Liver (tissue), 3 donors: ENCODE measurements around the gene TSPEAR.

Experiments
- FOXA1 ChIP-seq: IDR thresholded peaks from 2 replicates; pipeline ENCODE4 v1.6.1; 2016; ENCODE audit warnings: antibody characterized with exemption
- HNF4G ChIP-seq: IDR thresholded peaks from 2 replicates; pipeline ENCODE4 v1.6.1; 2016; ENCODE audit warnings: antibody characterized with exemption
- JUND ChIP-seq, 2 donors: IDR thresholded peaks; 2 replicates each; pipeline ENCODE4 v1.6.1; 2016; ENCODE audit warnings: antibody characterized with exemption in 2 of 2
- RAD21 ChIP-seq, 2 donors: IDR thresholded peaks; 2 replicates each; pipeline ENCODE4 v1.6.1; 2016; ENCODE audit warnings: antibody characterized with exemption in 2 of 2, mild to moderate bottlenecking in 2 of 2
- RXRA ChIP-seq, 2 donors: IDR thresholded peaks; 2 replicates each; pipeline ENCODE4 v1.6.1; 2017 to 2018; ENCODE audit warnings: antibody characterized with exemption in 2 of 2, mild to moderate bottlenecking in 1 of 2
- SP1 ChIP-seq: IDR thresholded peaks from 2 replicates; pipeline ENCODE4 v1.6.1; 2018; ENCODE audit warnings: antibody characterized with exemption, mild to moderate bottlenecking
- TAF1 ChIP-seq: conservative IDR thresholded peaks from 2 replicates; pipeline ENCODE4 v1.6.1; 2016; ENCODE audit warnings: antibody characterized with exemption, mild to moderate bottlenecking
- YY1 ChIP-seq: IDR thresholded peaks from 2 replicates; pipeline ENCODE4 v1.6.1; 2016; ENCODE audit warnings: antibody characterized with exemption, mild to moderate bottlenecking
- TF ChIP-seq, protein P1 (sequence below): IDR thresholded peaks from 2 replicates; pipeline ENCODE4 v1.6.1; 2016; ENCODE audit warnings: antibody characterized with exemption
- TF ChIP-seq, protein P2 (sequence below): fragments of 150-350 bp; IDR thresholded peaks from 2 replicates; pipeline ENCODE4 v1.5.1; 2017; ENCODE audit warnings: improper control_type of control experiment, low read depth, low read length; ENCODE audit not compliant: missing input control
- TF ChIP-seq, protein P3 (sequence below): IDR thresholded peaks from 2 replicates; pipeline ENCODE4 v1.6.1; 2016; ENCODE audit warnings: antibody characterized with exemption
- TF ChIP-seq, protein P4 (sequence below): IDR thresholded peaks from 2 replicates; pipeline ENCODE4 v1.6.1; 2016; ENCODE audit warnings: antibody characterized with exemption
- TF ChIP-seq, protein P5 (sequence below): IDR thresholded peaks from 2 replicates; pipeline ENCODE4 v1.6.1; 2016; ENCODE audit warnings: antibody characterized with exemption, mild to moderate bottlenecking
- donor health status: healthy.
- donor health status: healthy.

DNA sequence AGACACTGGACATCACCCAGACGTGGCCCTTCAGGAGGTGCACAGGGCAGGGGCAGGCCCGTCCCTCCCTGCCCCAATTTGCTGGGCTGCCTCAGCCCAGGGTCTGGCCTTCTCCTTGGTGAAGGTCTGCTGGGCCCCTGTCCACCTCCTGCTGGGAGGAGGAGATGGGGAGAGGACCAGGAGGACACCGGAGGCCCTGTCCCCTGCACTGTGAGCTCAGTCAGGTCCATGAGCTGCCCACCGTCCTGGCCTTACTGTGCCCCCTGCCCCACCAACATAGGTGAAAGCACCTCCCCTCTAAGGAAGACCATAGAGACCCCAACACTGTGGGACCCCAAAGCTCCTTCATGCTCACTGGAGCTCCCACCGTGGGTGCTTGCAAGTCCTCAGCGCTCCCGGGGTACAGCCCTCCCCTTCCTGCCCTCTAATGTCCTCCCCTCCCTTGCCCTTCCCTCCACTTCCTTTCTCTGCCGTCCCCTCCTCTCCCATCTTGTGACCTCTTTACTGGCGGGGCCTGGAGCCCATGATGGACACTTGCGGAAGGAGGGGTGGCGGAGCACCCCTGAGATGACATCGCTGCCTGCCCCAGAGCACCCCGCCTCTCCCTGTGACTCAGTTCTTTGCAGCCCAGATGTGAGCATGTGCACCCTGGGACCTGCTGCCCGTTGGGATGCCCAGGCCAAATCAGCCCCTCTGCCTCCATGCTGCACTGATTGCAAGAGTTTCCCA, 251.5 kb downstream of the TSPEAR start:
- TF ChIP-seq, protein P1, sequence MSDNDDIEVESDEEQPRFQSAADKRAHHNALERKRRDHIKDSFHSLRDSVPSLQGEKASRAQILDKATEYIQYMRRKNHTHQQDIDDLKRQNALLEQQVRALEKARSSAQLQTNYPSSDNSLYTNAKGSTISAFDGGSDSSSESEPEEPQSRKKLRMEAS: no peak
- TF ChIP-seq, protein P2, sequence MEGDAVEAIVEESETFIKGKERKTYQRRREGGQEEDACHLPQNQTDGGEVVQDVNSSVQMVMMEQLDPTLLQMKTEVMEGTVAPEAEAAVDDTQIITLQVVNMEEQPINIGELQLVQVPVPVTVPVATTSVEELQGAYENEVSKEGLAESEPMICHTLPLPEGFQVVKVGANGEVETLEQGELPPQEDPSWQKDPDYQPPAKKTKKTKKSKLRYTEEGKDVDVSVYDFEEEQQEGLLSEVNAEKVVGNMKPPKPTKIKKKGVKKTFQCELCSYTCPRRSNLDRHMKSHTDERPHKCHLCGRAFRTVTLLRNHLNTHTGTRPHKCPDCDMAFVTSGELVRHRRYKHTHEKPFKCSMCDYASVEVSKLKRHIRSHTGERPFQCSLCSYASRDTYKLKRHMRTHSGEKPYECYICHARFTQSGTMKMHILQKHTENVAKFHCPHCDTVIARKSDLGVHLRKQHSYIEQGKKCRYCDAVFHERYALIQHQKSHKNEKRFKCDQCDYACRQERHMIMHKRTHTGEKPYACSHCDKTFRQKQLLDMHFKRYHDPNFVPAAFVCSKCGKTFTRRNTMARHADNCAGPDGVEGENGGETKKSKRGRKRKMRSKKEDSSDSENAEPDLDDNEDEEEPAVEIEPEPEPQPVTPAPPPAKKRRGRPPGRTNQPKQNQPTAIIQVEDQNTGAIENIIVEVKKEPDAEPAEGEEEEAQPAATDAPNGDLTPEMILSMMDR: no peak
- TF ChIP-seq, protein P3, sequence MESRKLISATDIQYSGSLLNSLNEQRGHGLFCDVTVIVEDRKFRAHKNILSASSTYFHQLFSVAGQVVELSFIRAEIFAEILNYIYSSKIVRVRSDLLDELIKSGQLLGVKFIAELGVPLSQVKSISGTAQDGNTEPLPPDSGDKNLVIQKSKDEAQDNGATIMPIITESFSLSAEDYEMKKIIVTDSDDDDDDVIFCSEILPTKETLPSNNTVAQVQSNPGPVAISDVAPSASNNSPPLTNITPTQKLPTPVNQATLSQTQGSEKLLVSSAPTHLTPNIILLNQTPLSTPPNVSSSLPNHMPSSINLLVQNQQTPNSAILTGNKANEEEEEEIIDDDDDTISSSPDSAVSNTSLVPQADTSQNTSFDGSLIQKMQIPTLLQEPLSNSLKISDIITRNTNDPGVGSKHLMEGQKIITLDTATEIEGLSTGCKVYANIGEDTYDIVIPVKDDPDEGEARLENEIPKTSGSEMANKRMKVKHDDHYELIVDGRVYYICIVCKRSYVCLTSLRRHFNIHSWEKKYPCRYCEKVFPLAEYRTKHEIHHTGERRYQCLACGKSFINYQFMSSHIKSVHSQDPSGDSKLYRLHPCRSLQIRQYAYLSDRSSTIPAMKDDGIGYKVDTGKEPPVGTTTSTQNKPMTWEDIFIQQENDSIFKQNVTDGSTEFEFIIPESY: no peak
- TF ChIP-seq SP1 (no peak), TAF1 (no peak), RXRA (IDR thresholded peaks at IDR 0.05) (no peak), RAD21 (IDR thresholded peaks at IDR 0.05) (no peak), YY1 (no peak), JUND (IDR thresholded peaks at IDR 0.05) (no peak), FOXA1 (no peak), HNF4G (no peak)
- TF ChIP-seq, protein P4, sequence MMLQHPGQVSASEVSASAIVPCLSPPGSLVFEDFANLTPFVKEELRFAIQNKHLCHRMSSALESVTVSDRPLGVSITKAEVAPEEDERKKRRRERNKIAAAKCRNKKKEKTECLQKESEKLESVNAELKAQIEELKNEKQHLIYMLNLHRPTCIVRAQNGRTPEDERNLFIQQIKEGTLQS: no peak
- TF ChIP-seq, protein P5, sequence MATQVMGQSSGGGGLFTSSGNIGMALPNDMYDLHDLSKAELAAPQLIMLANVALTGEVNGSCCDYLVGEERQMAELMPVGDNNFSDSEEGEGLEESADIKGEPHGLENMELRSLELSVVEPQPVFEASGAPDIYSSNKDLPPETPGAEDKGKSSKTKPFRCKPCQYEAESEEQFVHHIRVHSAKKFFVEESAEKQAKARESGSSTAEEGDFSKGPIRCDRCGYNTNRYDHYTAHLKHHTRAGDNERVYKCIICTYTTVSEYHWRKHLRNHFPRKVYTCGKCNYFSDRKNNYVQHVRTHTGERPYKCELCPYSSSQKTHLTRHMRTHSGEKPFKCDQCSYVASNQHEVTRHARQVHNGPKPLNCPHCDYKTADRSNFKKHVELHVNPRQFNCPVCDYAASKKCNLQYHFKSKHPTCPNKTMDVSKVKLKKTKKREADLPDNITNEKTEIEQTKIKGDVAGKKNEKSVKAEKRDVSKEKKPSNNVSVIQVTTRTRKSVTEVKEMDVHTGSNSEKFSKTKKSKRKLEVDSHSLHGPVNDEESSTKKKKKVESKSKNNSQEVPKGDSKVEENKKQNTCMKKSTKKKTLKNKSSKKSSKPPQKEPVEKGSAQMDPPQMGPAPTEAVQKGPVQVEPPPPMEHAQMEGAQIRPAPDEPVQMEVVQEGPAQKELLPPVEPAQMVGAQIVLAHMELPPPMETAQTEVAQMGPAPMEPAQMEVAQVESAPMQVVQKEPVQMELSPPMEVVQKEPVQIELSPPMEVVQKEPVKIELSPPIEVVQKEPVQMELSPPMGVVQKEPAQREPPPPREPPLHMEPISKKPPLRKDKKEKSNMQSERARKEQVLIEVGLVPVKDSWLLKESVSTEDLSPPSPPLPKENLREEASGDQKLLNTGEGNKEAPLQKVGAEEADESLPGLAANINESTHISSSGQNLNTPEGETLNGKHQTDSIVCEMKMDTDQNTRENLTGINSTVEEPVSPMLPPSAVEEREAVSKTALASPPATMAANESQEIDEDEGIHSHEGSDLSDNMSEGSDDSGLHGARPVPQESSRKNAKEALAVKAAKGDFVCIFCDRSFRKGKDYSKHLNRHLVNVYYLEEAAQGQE: no peak
